IMR-90 (cell line): ENCODE measurements around the gene ACTBL2. TPM values are rescaled to one million over a fixed set of nuclear protein-coding genes. Genes with fewer than 3 reads are reported as not detected.

ENCODE experiments used
- ATAC-seq: fragments of 200-7000 bp; cut with Tn5 transposase; 2 replicates; pipeline ENCODE4 v1.9.1; 2020; ENCODE audit warnings: low read depth, mild to moderate bottlenecking, moderate library complexity
- BruUV-seq: library from RNA; stranded (reverse); fragments of 400-500 nt; replicated peaks from 2 replicates; lab custom pipeline; 2021; lab: Mats Ljungman, UMichigan
- CTCF ChIA-PET: fragments of 300-600 bp; formaldehyde crosslinking; extraction: SDS; loops from one replicate; lab custom pipeline; 2021; ENCODE audit warnings: antibody characterized with exemption; lab: Yijun Ruan, JAX
- POLR2A ChIA-PET: fragments of 300-600 bp; sonication (Branson Sonifier 250); formaldehyde crosslinking; loops from one replicate; lab custom pipeline; 2022; ENCODE audit warnings: antibody characterized with exemption; ENCODE audit not compliant: unreplicated experiment; lab: Charles Lee
- DNase-seq: peaks from one replicate; pipeline ENCODE4 v3.0.0; 2013
- H2AFZ ChIP-seq: replicated peaks from 2 replicates; pipeline ENCODE3; 2013; ENCODE audit warnings: low read length, mild to moderate bottlenecking; ENCODE audit not compliant: poor library complexity
- H2AK5ac ChIP-seq: 2 replicates; pipeline ENCODE4 v1.6.1; 2013; ENCODE audit warnings: low read depth, low read length, inconsistent platforms
- H2AK9ac ChIP-seq: replicated peaks from 2 replicates; pipeline ENCODE3; 2013; ENCODE audit warnings: mild to moderate bottlenecking, low read depth, low read length, moderate library complexity; ENCODE audit not compliant: poor library complexity
- H2BK120ac ChIP-seq: 2 replicates; pipeline ENCODE4 v1.6.1; 2013; ENCODE audit warnings: low read depth, low read length, inconsistent platforms
- H2BK15ac ChIP-seq: 3 replicates; pipeline ENCODE4 v1.6.1; 2013; ENCODE audit warnings: low read depth, low read length, inconsistent platforms
- H2BK20ac ChIP-seq: 2 replicates; pipeline ENCODE4 v1.6.1; 2013; ENCODE audit warnings: low read depth, mild to moderate bottlenecking, inconsistent platforms, low read length, moderate library complexity
- H2BK5ac ChIP-seq: 2 replicates; pipeline ENCODE4 v1.6.1; 2013; ENCODE audit warnings: mild to moderate bottlenecking, low read depth, low read length, inconsistent platforms; ENCODE audit not compliant: poor library complexity, severe bottlenecking
- H3K14ac ChIP-seq: replicated peaks from 2 replicates; pipeline ENCODE4 v1.6.1; 2013; ENCODE audit warnings: low read depth, low read length, inconsistent platforms
- H3K18ac ChIP-seq: 2 replicates; pipeline ENCODE4 v1.6.1; 2013; ENCODE audit warnings: low read depth, low read length, control low read depth
- H3K23ac ChIP-seq: 2 replicates; pipeline ENCODE4 v1.6.1; 2013; ENCODE audit warnings: low read depth, low read length, inconsistent platforms
- H3K27ac ChIP-seq: 2 replicates; pipeline ENCODE4 v1.5.1; 2013; ENCODE audit warnings: mild to moderate bottlenecking, control low read depth, low read length; ENCODE audit not compliant: insufficient read depth
- H3K27me3 ChIP-seq: 2 replicates; pipeline ENCODE4 v1.6.1; 2013; ENCODE audit warnings: low read length; ENCODE audit not compliant: control insufficient read depth, insufficient read depth
- H3K36me3 ChIP-seq: 2 replicates; pipeline ENCODE4 v1.6.1; 2013; ENCODE audit warnings: low read length, mixed read lengths; ENCODE audit not compliant: control insufficient read depth, insufficient read depth
- H3K4ac ChIP-seq: 2 replicates; pipeline ENCODE4 v1.6.1; 2013; ENCODE audit warnings: low read depth, low read length, inconsistent platforms
- H3K4me1 ChIP-seq: 2 replicates; pipeline ENCODE4 v1.6.1; 2013; ENCODE audit warnings: low read length, mixed read lengths; ENCODE audit not compliant: control insufficient read depth, insufficient read depth
- H3K4me2 ChIP-seq: 2 replicates; pipeline ENCODE4 v1.6.1; 2013; ENCODE audit warnings: low read depth, mild to moderate bottlenecking, control low read depth, low read length, moderate library complexity
- H3K4me3 ChIP-seq: 2 replicates; pipeline ENCODE4 v1.5.1; 2013; ENCODE audit warnings: low read depth, mild to moderate bottlenecking, control low read depth, low read length, moderate library complexity; ENCODE audit not compliant: insufficient read depth
- H3K56ac ChIP-seq: 2 replicates; pipeline ENCODE4 v1.6.1; 2013; ENCODE audit warnings: low read length, inconsistent platforms; ENCODE audit not compliant: insufficient read depth; ENCODE audit errors: extremely low read depth
- H3K79me1 ChIP-seq, 2 experiments: 2 replicates each; pipeline ENCODE4 v1.6.1; 2013; ENCODE audit warnings: low read length in 2 of 2, inconsistent platforms in 1 of 2, low read depth in 1 of 2
- H3K9ac ChIP-seq: 2 replicates; pipeline ENCODE4 v1.6.1; 2013; ENCODE audit warnings: low read depth, low read length, control low read depth
- H3K9me1 ChIP-seq: 2 replicates; pipeline ENCODE4 v1.6.1; 2013; ENCODE audit warnings: low read length, inconsistent platforms; ENCODE audit not compliant: insufficient read depth
- H3K9me3 ChIP-seq: 2 replicates; pipeline ENCODE4 v1.6.1; 2013; ENCODE audit warnings: low read length; ENCODE audit not compliant: control insufficient read depth, insufficient read depth
- H4K20me1 ChIP-seq: 2 replicates; pipeline ENCODE4 v1.6.1; 2013; ENCODE audit warnings: low read length, inconsistent platforms; ENCODE audit not compliant: insufficient read depth
- H4K5ac ChIP-seq: 2 replicates; pipeline ENCODE4 v1.6.1; 2013; ENCODE audit warnings: mild to moderate bottlenecking, low read depth, low read length, control low read depth
- H4K8ac ChIP-seq, 2 experiments: 2 replicates each; pipeline ENCODE4 v1.6.1; 2013; ENCODE audit warnings: low read depth in 2 of 2, low read length in 2 of 2, control low read depth in 1 of 2, inconsistent platforms in 1 of 2
- H4K91ac ChIP-seq: 2 replicates; pipeline ENCODE4 v1.6.1; 2013; ENCODE audit warnings: low read depth, low read length, inconsistent platforms; ENCODE audit not compliant: insufficient read depth
- BHLHE40 ChIP-seq: fragments of 150-350 bp; IDR thresholded peaks from 2 replicates; pipeline ENCODE4 v1.6.1; 2016; ENCODE audit warnings: mild to moderate bottlenecking, low read depth, low read length
- CEBPB ChIP-seq: IDR thresholded peaks from 2 replicates; pipeline ENCODE4 v1.6.1; 2012; ENCODE audit warnings: low read depth, low read length, improper control_type of control experiment
- CHD1 ChIP-seq: IDR thresholded peaks from 2 replicates; pipeline ENCODE4 v1.6.1; 2012; ENCODE audit warnings: low read depth, low read length, improper control_type of control experiment
- FOS ChIP-seq: fragments of 150-350 bp; IDR thresholded peaks from 2 replicates; pipeline ENCODE4 v1.6.1; 2016; ENCODE audit warnings: low read depth, low read length
- MAFK ChIP-seq: IDR thresholded peaks from 2 replicates; pipeline ENCODE4 v1.6.1; 2012; ENCODE audit warnings: low read depth, low read length, improper control_type of control experiment
- MAZ ChIP-seq: IDR thresholded peaks from 2 replicates; pipeline ENCODE4 v1.6.1; 2012; ENCODE audit warnings: low read depth, mild to moderate bottlenecking, low read length, improper control_type of control experiment, moderate library complexity, borderline replicate concordance
- MXI1 ChIP-seq: IDR thresholded peaks from 2 replicates; pipeline ENCODE4 v1.6.1; 2012; ENCODE audit warnings: low read depth, mild to moderate bottlenecking, low read length, moderate library complexity, borderline replicate concordance
- NFE2L2 ChIP-seq: fragments of 150-350 bp; IDR thresholded peaks from 2 replicates; pipeline ENCODE4 v1.6.1; 2016; ENCODE audit warnings: low read depth, mild to moderate bottlenecking, low read length
- POLR2A ChIP-seq: IDR thresholded peaks from 2 replicates; pipeline ENCODE4 v1.6.1; 2012; ENCODE audit warnings: mild to moderate bottlenecking, low read depth, low read length
- RAD21 ChIP-seq: IDR thresholded peaks from 2 replicates; pipeline ENCODE4 v1.6.1; 2012; ENCODE audit warnings: low read length, improper control_type of control experiment
- RCOR1 ChIP-seq: IDR thresholded peaks from 2 replicates; pipeline ENCODE4 v1.6.1; 2012; ENCODE audit warnings: mild to moderate bottlenecking, low read length, improper control_type of control experiment; ENCODE audit not compliant: insufficient replicate concordance
- RFX5 ChIP-seq: IDR thresholded peaks from 2 replicates; pipeline ENCODE4 v1.8.0; 2012; ENCODE audit warnings: low read depth, mild to moderate bottlenecking, low read length, moderate library complexity
- SMC3 ChIP-seq: fragments of 150-350 bp; IDR thresholded peaks from 2 replicates; pipeline ENCODE4 v1.6.1; 2016; ENCODE audit warnings: low read depth, mild to moderate bottlenecking, antibody characterized with exemption, low read length, moderate library complexity
- USF2 ChIP-seq: fragments of 150-350 bp; IDR thresholded peaks from 2 replicates; pipeline ENCODE4 v1.6.1; 2017; ENCODE audit warnings: mild to moderate bottlenecking, antibody characterized with exemption, low read length, low read depth
- WGBS, 2 experiments: methylation state at CpG; one replicate each; pipeline versions ENCODE4 v1.1.5 to v1.1.7; 2013; ENCODE audit warnings: missing lambda C conversion rate in 2 of 2; ENCODE audit not compliant: insufficient read length in 1 of 2; ENCODE audit errors: extremely low coverage in 2 of 2; 5-methylcytosine and 5-hydroxymethylcytosine counted together
- dilution Hi-C: fragments of 300-500 bp; cut with HindIII; formaldehyde crosslinking; loops from one replicate; pipeline ENCODE4 v1.14.3; 2018; ENCODE audit warnings: low sequenced_read_pairs; ENCODE audit not compliant: unreplicated experiment
- in situ Hi-C: fragments of 300-500 bp; cut with MboI; formaldehyde crosslinking; loops from 3 replicates; pipeline ENCODE4 v1.14.3; 2019; ENCODE audit warnings: low sequenced_read_pairs, inconsistent platforms, mixed read lengths
- intact Hi-C: fragments of 100-400 bp; cut with micrococcal nuclease; formaldehyde crosslinking; loops from 2 replicates; pipeline ENCODE4 v1.10.0; 2022
- polyA plus RNA-seq, 3 experiments: library from polyadenylated mRNA; depleted of rRNA; stranded (reverse); fragments of >200 nt; gene quantifications; 2 replicates each; pipeline ENCODE4 v1.2.3, GENCODE V29; 2012; ENCODE audit warnings: low replicate concordance in 1 of 3
- total RNA-seq: library from RNA; depleted of rRNA; stranded (reverse); fragments of >200 nt; gene quantifications from 2 replicates; pipeline ENCODE4 v1.2.3, GENCODE V29; 2012
- TF ChIP-seq, protein P1 (sequence below): fragments of 150-350 bp; IDR thresholded peaks from 2 replicates; pipeline ENCODE4 v1.6.1; 2016; ENCODE audit warnings: low read depth, mild to moderate bottlenecking, low read length, moderate library complexity, borderline replicate concordance
- TF ChIP-seq, protein P2 (sequence below): conservative IDR thresholded peaks from 2 replicates; pipeline ENCODE4 v1.5.1; 2012; ENCODE audit warnings: mild to moderate bottlenecking, low read depth, low read length, improper control_type of control experiment

Gene ACTBL2
- total and polyA plus RNA-seq, 2 of the 4 experiments (the other 2 are of a cell fraction): 0.29 to 1.6 TPM

GRCh38 chr5:57470339-57470738, 12.3 kb downstream of the ACTBL2 start:
- H3K56ac ChIP-seq: no peak overlapping the region

More at GRCh38 chr5:57470339-57470738, 12.3 kb downstream of the ACTBL2 start:
- Histone ChIP-seq H4K5ac (no peak overlapping the region), H3K4me1 (peaks cover 3% of the 10 kb centered on the region; the same call in 1 of the 2 replicates), H2BK20ac (no peak overlapping the region), H2AK9ac (no peak overlapping the region), H2AFZ (no peak overlapping the region), H3K79me1 (no peaks in the 10 kb centered on the region), H3K18ac (no peak overlapping the region), H3K4me2 (no peak overlapping the region), H3K23ac (no peak overlapping the region), H4K8ac (no peak overlapping the region), H2BK15ac (no peak overlapping the region), H3K36me3 (no peaks in the 10 kb centered on the region), H3K27ac (no peak overlapping the region), H3K9ac (no peak overlapping the region), H2AK5ac (no peak overlapping the region), H3K27me3 (no peaks in the 10 kb centered on the region), H3K4me3 (no peak overlapping the region), H3K14ac (no peak overlapping the region), H2BK5ac (no peak overlapping the region), H4K91ac (no peak overlapping the region), H4K20me1 (no peaks in the 10 kb centered on the region), H2BK120ac (no peak overlapping the region), H3K9me1 (no peaks in the 10 kb centered on the region), H3K4ac (no peak overlapping the region), H3K9me3 (no peaks in the 10 kb centered on the region)
- BruUV-seq: no TSS peak
- intact Hi-C loops (no loop called here), in situ Hi-C loops (no loop called here), dilution Hi-C loops (no loop called here)
- WGBS, 2 experiments: no CpG with 5 or more reads among the region's 1 CpG
- ChIA-PET CTCF (interaction anchor here (0.7 to 1.0 kb wide), 2 partner anchors 18 to 132 kb away, joined by 3 read pairs; no protein-coding TSS in a partner anchor), POLR2A (no interaction called here)
- TF ChIP-seq, protein P1, sequence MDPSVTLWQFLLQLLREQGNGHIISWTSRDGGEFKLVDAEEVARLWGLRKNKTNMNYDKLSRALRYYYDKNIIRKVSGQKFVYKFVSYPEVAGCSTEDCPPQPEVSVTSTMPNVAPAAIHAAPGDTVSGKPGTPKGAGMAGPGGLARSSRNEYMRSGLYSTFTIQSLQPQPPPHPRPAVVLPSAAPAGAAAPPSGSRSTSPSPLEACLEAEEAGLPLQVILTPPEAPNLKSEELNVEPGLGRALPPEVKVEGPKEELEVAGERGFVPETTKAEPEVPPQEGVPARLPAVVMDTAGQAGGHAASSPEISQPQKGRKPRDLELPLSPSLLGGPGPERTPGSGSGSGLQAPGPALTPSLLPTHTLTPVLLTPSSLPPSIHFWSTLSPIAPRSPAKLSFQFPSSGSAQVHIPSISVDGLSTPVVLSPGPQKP: no peak
- TF ChIP-seq NFE2L2 (no peak), RFX5 (no peak), SMC3 (no peak), MAFK (no peak), USF2 (no peak), POLR2A (no peak), RCOR1 (no peak), CEBPB (no peak), FOS (no peak), MXI1 (no peak), RAD21 (no peak), BHLHE40 (no peak), MAZ (no peak), CHD1 (no peak)
- TF ChIP-seq, protein P2, sequence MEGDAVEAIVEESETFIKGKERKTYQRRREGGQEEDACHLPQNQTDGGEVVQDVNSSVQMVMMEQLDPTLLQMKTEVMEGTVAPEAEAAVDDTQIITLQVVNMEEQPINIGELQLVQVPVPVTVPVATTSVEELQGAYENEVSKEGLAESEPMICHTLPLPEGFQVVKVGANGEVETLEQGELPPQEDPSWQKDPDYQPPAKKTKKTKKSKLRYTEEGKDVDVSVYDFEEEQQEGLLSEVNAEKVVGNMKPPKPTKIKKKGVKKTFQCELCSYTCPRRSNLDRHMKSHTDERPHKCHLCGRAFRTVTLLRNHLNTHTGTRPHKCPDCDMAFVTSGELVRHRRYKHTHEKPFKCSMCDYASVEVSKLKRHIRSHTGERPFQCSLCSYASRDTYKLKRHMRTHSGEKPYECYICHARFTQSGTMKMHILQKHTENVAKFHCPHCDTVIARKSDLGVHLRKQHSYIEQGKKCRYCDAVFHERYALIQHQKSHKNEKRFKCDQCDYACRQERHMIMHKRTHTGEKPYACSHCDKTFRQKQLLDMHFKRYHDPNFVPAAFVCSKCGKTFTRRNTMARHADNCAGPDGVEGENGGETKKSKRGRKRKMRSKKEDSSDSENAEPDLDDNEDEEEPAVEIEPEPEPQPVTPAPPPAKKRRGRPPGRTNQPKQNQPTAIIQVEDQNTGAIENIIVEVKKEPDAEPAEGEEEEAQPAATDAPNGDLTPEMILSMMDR: no peak
- no peak for DNase-seq
- ATAC-seq: no peak
